ENCODE data around the gene BCR. TPM values are rescaled to one million over a fixed set of nuclear protein-coding genes. Genes with fewer than 3 reads are reported as not detected.

BCR gene
- total RNA-seq, 1 experiment from 2014 or later, result 32.4 TPM

DNA sequence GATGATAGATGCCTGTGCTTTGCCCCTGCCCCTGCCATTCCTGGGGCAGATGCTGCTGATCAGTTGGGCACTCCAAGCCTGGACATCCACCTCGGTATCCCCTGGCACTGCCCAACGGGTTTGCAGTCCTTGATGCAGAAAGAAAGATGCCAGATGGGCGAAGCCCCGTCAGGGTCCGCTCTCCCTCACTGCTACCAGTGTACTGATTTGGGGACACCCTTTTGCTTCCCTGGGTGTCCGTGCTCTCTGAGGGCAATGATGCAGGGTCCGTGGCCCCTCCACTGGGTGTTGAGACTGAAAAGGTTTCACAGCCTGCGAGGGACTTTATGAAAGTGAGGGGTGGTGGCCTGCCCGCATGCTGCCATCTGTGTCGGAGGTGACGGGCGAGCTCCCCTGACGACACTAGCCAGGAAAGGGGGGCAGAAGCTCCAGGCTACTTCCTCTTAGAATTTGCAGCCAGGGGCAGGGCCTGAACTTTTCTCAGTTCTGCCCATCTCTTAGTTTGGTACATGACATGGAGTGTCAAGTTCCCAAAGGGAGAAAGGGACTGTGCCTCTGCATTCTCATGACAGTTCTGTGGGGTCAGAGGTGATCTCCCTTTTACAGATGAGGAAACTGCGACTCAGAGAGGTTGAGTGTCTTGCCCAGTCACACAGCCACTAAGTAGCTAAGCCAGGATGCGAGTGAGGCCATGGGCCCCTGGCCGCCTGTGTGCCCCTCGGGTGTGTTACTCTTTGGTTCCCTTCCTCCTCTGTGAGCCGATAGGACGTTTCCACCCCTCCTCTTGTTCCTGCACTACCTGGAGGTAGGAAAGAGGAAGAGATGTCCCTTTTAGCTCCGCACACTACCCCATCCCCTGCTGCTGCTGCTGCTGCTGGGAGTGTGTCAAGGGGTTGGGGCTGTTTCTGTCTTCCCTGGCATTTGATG lies 96.6 kb downstream of the BCR start:
- in situ Hi-C loops (cut with HindIII; ENCODE audit: low sequenced_read_pairs), result no loop called here

DNA sequence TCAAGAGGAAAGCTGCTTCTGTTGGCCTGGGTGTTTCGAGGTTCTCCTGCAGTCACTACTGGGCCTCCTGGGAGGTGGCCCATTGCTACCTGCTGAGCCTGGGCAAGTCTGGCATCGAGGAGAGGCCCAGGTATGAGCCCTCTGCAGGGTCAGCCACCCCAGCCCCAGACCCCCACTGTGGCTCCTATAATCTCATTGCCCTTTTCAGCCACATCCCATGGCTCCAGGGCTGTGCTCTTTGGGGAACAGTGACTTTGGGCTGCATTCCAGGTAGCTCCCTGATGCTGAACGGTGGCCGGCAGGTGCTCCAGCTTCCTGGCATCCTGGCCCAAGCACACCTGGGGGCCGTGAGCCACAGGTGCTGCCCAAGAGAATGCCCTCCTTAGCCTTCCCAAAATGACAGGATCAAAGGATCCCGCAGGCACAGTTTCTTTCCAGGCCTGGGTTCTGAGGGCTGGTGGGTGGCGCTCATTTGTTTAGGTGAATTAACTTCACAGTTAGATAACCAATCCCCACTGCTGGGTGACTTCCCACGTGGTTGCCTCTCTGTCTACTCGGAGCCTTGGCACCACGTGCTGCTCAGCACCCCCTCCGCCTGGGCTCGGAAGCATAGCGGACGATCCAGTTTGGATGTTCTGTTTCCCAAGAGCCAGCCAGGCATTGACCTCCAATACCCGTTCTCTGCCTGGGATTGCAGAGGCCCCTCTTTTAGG lies 97.4 kb downstream of the BCR start:
- in situ Hi-C loops (cut with HindIII; ENCODE audit: low sequenced_read_pairs), result no loop called here
- no peak for DNase-seq (ENCODE audit: low spot score)

More for the DNA sequence above, 96.6 kb downstream of the BCR start:
- DNase-seq (ENCODE audit: low spot score), result no peak

DNA sequence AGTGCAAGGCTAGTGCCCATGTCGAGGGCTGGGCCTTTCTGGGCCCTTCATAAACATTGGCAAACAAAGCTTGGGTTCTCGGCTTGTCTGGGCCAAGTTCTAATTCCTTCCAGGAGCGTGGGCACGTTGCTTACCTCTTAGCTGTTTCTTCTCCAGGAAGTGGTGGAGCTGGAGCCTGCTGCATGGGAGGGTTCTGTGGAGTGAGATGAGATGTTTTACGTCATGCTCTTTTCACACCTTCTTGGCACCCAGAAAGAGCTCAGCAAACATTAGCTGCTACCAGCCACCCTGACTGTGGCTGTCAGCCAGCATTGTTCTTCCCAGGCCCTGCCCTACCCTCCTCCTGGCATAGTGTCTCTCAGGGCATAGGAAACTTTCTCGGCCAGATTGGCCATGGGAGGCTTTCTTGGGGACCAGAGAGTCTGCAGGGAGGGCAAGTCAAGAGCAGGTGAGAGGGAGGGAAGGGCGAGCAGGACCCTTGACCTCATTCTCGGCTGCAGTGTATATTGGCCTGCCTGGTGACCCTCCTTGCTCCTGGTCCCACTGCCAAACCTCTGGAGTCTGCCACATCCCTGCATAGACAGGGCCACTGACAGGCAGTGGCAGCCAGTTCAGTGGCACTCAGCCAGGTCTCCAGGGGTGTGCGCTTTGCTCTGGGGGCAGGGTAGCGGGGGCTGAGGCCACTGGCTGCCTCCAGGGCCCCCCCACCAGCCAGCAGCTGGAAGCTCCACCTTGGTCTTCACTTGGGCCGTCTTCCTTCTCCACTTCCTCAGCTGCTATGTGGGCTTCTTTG lies 98.8 kb downstream of the BCR start:
- no peak for DNase-seq (ENCODE audit: low spot score)
- in situ Hi-C loops (cut with HindIII; ENCODE audit: low sequenced_read_pairs), result no loop called here

DNA sequence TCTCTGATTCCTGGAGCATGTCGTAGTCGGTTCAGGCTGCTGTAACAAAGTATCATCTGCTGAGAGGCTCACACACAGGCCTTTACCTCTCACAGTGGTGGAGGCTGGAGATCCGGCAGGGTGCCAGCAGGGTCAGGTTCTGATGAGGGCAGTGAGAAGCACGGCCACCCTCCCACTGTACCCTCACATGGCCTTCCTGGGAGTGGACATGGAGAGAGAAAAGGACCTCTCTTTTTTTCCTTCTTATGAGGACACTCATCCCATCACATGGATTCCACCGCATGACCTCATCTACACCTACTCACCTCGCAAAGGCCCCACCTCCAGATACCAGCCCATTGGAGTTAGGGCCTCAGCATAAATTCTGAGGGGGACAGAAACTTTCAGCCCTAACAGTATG lies 99.5 kb downstream of the BCR start:
- in situ Hi-C loops (cut with HindIII; ENCODE audit: low sequenced_read_pairs), result no loop called here
- no peak for DNase-seq (ENCODE audit: low spot score)

DNA sequence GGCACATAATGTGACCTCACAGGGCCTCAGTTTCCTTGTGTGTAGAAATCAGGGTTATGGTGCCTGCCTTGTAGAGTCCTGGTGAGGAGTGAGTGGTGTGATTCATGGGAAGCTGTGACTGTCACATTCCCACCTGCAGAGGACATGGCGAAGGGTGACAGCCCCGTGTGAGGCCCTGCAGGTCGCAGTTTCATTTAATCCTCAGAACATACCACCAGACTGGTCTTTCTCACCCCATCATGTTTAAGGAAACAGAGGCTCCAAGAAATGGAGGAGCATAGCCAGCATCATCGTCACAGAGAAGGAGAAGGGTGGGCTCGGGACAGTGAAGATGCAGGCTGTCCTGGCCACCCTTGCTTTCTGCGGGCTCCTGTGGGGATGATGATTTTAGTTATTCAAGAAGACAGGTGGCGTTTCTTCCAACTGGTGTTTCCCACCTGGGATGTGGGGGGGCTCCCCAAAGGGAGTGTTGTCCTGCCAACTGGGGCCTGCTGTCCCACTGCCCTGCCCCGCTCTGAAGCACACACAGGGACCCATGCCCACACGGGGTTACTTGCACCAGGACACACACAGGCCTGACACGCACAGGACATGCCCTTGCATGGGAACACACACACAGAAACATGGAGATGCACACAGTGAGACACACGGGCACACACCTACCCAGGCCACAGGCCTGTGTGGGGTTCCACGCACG lies 100.2 kb downstream of the BCR start:
- in situ Hi-C loops (cut with HindIII; ENCODE audit: low sequenced_read_pairs), result no loop called here
- no peak for DNase-seq (ENCODE audit: low spot score)

DNA sequence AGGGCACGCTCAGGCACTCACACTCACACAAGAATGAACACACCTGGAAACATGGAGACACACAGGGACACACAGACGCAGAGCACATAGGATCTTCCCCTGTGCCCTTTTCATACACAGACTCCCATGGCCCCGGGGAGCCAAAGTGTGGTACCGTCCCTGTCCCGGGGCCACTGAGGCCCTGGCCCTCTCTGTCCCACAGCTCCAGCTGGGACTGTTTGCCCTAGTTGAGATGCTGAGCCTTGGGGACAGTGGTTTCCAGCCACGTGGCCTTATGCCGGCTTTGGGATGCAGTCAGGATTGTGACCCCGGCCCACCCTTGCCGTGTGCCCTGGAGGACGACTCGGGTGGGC lies 100.7 kb downstream of the BCR start:
- in situ Hi-C loops (cut with HindIII; ENCODE audit: low sequenced_read_pairs), result no loop called here
- DNase-seq (ENCODE audit: low spot score), result no peak

DNA sequence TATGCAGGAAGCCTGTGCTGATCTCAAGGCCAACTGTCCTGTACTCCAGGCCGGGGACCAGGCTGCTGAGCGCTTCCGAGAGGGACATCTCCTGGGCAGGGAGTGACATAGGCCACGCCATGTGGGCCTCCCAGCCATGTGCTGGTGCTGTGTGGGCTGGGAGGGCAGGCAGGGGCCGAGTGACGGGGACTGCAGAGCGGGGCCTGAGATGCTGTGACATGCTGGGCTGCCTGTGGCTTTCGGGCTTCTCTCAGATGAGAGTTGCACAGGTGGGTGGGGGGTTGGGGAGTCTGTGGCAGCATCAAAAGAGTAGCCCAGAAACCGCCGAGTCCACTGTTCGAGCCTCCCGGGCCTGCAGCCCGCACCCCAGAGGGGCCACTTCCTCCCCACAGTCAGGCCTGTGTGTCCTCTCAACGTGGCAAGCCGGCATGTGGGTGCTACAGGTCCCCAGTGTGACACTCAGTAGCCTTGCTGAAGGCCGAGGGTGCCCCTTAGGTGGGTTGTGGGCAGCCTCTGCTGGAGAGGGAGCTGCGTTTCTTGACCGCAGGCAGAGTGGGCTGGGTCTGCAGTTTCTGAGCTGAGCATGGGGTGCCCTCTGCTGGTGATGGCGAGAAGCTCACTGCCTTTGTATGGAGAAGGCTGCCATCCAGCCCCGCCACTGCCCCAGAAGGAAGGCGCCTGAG lies 101.2 kb downstream of the BCR start:
- in situ Hi-C loops (cut with HindIII; ENCODE audit: low sequenced_read_pairs), result no loop called here

DNA sequence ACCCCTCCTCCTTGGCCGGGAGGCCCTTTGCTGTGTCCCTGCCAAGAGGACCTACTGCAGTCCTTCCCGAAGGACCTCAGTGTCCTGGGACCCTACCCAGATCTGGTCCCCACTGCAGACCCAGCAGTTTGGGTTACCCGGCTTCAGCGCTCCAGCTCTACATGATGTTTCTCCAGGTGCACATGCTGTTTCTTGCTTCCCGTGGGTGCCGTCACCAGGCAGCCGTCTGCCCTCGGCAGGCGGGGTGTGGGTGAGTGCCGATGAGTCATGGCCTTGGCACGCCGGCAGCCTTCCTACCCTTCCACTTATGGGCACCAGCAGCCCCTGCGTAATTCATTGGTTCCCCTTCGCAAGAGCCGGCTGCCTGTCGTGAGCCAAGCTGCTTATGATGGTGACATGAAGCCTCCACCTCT lies 101.8 kb downstream of the BCR start:
- in situ Hi-C loops (cut with HindIII; ENCODE audit: low sequenced_read_pairs), result no loop called here
- peak; percentile 74 for DNase-seq (ENCODE audit: low spot score)

More for the DNA sequence above, 101.2 kb downstream of the BCR start:
- peak; percentile 87 for DNase-seq (ENCODE audit: low spot score)

DNA sequence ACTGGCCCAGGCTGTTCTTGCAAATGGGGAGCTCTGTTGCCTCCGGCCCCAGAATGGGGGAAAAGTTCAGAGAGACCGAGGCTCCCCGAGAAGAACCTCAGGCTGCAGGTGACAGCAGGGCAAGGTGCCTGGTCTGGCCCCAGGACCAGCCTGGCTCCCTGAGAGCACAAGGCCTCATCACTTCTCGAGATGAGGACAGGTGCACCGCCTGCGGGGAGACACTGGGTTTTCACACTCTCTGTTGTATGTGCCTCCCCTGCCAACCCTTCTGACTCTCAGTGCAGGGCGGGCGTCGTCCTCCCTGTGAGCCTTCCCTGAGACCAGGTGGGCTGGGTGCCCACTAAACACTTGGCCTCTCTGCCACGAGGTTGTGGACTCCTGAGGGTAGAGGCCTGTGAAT lies 102.2 kb downstream of the BCR start:
- in situ Hi-C loops (cut with HindIII; ENCODE audit: low sequenced_read_pairs), result no loop called here
- DNase-seq (ENCODE audit: low spot score), result peak; percentile 62

DNA sequence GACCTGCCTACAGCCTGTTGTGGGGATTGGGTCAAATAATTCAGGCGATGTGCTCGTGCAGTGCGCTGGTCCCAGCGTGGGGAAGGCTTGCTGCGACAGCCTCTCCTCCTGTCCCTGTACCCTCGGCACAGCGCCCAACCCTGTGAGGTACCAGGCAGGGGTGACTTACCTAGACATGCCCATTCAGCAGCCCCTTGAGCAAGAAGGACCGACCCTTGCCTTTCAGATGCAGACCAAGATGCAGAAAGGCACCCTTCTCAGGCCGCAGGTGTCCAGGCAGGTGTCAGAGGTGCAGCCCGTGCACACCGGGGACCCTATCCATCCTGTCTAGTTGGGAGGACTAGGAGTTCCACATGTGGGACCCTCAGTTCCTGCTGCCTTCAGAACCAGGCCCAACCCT lies 102.7 kb downstream of the BCR start:
- in situ Hi-C loops (cut with HindIII; ENCODE audit: low sequenced_read_pairs), result no loop called here

DNA sequence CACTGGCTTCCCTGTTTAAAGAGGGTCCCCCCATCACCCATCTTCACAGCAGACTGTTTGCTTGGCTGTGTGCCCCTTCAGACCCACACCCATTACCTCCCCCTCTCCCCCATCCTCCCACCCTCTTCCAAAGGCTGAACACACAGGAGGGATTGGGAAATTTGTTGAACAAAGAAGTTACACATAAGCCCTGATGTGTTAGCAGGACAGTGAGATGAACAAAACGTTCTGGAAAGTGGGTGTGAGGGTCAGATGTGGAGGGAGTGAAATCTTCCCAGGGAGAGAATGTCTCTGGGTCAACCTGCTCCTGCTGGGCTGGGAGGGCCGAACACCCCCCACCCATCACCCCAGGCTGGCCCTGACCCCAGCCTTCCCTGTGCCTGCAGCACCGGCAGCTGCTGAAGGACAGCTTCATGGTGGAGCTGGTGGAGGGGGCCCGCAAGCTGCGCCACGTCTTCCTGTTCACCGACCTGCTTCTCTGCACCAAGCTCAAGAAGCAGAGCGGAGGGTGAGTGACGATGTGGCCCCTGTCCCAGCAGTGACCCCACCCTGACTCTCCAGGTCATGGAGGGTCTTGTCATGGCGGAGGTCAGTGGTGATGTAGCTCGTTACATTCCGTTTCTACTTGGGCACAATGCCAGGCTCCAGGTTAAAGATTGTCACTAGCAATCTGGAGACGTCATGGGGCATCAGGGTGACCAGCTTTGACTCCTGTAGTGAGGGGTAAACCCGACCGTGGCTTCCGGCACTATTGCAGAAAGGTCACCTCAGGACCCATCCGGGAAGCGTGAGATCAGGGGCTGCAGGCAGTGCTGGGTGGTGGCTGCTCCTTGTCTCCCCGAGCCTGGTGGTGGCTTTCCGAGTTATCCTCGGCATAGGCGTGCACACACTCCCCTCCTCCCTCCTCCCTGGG lies 103.5 kb downstream of the BCR start:
- DNase-seq (ENCODE audit: low spot score), result no peak
- in situ Hi-C loops (cut with HindIII; ENCODE audit: low sequenced_read_pairs), result no loop called here

More for the DNA sequence above, 102.7 kb downstream of the BCR start:
- DNase-seq (ENCODE audit: low spot score), result no peak

DNA sequence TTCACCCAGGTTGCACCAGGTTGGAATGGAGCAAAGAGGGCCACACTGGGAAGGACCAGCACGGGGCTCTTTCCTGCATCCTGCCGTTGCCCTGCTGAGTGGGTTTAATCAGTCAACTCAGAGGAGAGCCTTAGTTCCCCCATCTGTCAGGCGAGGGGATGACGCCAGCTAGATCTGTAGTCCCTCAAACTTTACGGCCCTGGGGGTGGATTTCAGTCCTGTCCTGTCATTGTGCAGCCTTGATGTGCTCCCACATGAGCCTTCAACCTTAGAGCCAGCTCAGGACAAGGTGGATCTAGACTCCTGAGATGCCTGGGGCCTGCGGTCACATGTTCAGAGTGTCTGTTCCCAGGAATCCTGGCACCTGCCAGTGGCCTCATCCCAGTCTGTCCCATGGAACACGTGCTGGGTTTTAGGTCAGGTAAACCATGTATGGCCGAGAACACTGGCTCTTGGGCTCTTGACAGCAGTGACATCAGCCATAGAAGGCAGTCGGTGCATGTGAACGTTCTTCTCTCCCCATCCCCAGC lies 104.3 kb downstream of the BCR start:
- in situ Hi-C loops (cut with HindIII; ENCODE audit: low sequenced_read_pairs), result no loop called here
- DNase-seq (ENCODE audit: low spot score), result peak; percentile 48

DNA sequence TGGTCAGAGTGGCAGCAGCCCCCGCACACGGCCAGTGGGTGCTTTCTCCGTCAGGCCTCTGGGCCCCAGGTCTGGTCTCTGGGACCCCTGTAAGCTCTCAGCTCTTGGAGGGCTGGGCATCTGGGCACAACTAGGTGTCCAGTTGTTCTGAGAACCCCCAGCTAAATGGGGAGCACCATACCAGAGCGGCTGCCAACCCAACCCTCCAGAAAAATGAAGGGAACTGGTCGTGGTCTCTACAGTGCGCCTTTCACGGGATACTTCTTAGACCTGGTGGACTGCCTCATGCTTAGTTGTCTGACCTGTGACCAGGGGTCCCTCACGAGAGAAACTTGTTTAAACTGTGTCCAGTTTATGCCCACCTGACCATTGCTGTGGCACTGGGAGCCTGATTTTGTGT lies 104.9 kb downstream of the BCR start:
- DNase-seq (ENCODE audit: low spot score), result no peak
- in situ Hi-C loops (cut with HindIII; ENCODE audit: low sequenced_read_pairs), result no loop called here

DNA sequence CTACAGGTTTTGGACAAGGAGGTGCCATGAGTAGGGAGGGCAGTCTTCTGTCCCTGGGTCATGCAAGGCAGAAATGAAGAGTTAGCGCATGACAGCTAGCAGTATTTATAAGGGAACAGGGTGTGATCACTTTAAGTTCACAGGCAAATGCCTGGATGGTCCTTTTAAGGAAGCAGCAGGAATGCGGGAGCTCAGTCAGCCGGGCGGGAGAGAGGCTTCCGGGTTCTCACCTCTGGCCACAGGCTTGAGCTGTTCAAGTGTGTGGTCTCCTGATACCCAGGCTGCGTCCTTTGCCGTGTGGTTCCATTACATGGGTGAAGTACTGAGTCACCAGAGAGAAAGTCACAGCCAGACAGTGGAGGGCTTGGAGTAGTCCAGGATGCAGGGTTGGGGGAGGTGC lies 105.4 kb downstream of the BCR start:
- in situ Hi-C loops (cut with HindIII; ENCODE audit: low sequenced_read_pairs), result no loop called here
- no peak for DNase-seq (ENCODE audit: low spot score)

DNA sequence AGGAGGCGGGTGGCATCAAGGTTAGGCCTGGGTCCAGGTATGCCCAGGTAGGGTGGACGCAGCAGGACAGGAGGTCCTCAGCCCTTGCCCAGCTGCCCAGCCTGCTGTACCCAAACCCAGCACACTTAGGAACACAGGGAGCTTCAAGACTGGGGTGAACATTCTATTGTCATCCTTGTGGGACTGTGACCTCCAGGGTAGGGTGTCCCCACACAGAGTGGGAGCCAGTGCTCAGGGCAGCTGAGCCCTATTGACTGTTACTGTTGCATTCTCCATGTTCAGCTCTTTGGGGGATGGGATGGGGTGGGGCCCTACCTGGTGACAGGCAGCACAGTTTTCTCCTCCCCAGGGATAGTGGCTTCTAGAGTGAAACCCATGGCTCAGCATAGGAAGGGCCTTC lies 106.0 kb downstream of the BCR start:
- DNase-seq (ENCODE audit: low spot score), result no peak
- in situ Hi-C loops (cut with HindIII; ENCODE audit: low sequenced_read_pairs), result no loop called here

DNA sequence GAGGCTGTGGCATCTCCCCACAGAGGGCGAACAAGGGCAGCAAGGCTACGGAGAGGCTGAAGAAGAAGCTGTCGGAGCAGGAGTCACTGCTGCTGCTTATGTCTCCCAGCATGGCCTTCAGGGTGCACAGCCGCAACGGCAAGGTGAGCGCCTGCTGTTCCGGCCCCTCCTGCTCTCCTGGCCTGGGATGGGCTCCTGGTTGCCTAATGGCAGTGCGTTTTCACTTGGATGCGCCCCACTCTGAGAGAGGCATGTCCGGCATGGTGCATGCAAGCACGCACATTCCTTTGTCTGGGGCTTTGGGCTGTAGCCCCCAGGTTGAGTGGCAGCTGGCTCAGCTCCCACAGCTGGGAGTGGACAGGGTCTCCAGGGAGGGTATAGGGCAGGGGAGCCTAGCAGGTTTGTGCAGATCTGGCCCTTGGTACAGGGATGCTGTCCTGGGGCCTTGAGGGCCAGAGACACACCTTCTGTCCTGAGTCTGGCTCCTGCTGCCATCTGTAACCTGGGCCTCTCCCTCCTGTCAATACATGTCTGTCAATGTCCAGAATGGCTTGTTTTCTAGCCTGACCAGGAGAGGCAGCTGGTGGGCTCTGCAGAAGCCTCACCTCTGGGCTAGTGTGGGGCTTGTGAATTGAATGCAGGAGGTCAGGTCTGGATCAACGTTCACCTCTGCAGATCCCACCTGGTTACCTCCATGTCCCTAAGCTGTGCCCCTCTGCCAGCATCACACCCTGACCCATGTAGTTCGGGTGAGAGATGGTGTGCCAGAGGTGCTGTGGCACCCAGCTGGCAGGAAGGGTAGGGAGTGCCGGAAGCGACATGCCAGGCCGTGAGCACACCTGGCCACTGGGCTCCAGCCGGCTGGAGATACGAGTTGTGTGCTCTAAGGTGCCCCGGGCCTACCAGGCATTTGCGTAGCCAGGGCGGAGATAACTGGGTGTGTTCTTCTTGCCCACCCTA lies 107.1 kb downstream of the BCR start:
- in situ Hi-C loops (cut with HindIII; ENCODE audit: low sequenced_read_pairs), result no loop called here
- DNase-seq (ENCODE audit: low spot score), result no peak

All from G401 (cell line).